ENCODE data around the gene STARD3NL. TPM values are rescaled to one million over a fixed set of nuclear protein-coding genes. Genes with fewer than 3 reads are reported as not detected.

The STARD3NL gene
- total RNA-seq, 1 experiment from 2014 or later = 37.4 TPM

DNA sequence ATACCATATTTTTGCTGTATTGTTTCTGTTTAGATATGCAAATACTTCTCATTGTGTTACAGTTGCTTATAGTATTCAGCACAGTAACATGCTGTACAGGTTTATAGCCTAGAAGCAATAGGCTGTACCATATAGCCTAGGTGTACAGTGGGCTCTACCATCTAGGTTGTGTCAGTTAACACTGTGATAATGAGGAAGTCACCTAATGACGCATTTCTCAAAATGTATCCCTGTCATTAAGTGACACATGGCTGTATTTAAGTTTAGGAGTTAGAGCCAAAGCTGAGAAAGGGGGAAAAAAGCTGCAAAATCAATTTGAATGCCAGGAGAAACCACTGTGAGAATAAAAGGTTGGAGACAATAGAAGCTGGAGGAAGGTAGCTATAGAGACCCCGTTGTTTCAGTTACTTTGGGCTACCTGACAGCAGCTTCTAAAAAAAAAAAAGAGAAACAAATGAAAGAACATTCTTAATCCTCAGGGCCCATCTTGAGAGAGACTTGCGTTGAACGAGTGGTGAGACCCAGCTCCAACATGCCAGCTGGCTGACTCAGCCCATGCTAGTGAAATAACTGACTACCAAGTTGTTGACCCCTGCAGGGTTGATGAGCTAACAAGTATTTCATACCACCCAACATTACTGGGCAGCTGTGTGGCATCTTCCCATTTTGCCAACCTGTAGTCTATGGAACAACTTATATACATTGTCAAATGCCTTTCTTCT, 8.7 kb downstream of the STARD3NL start:
- CTCF ChIA-PET = no interaction called here
- Histone ChIP-seq H3K27ac (ENCODE audit: low read length) (no peak overlapping the region), H3K9me3 (ENCODE audit: low read length) (peaks cover 10% of the 10 kb centered on the region), H3K79me2 (ENCODE audit: low read length) (peaks cover 66% of the 10 kb centered on the region), H3K9me2 (replicated peaks; ENCODE audit: low read length) (no peaks in the 10 kb centered on the region), H3K4me2 (ENCODE audit: low read length) (no peak overlapping the region), H3K36me3 (ENCODE audit: low read depth, low read length) (peaks cover 15% of the 10 kb centered on the region), H3K4me1 (ENCODE audit: insufficient read depth, low read length) (peaks cover 12% of the 10 kb centered on the region), H3F3A (ENCODE audit: low read length, unreplicated experiment) (no peaks in the 10 kb centered on the region), H3K4me3 (ENCODE audit: low read length) (no peak overlapping the region), H4K20me1 (ENCODE audit: low read length) (no peaks in the 10 kb centered on the region), H2AFZ (ENCODE audit: low read length) (no peak overlapping the region), H3K27me3 (ENCODE audit: low read length) (no peaks in the 10 kb centered on the region), H3K9ac (ENCODE audit: low read length) (no peak overlapping the region)
- no TSS peak for BruUV-seq (replicated peaks)
- intact Hi-C loops (cut with micrococcal nuclease) = no loop called here
- POLR2A ChIA-PET (ENCODE audit: unreplicated experiment) = no interaction called here
- DNase-seq = no peak
- no peak for ATAC-seq
- TF ChIP-seq EZH2phosphoT487 (IDR thresholded peaks at IDR 0.05; ENCODE audit: borderline replicate concordance, low read length) (no peak), EZH2 (IDR thresholded peaks at IDR 0.05; ENCODE audit: low read length, unreplicated experiment) (no peak)
- TF ChIP-seq, protein P1, sequence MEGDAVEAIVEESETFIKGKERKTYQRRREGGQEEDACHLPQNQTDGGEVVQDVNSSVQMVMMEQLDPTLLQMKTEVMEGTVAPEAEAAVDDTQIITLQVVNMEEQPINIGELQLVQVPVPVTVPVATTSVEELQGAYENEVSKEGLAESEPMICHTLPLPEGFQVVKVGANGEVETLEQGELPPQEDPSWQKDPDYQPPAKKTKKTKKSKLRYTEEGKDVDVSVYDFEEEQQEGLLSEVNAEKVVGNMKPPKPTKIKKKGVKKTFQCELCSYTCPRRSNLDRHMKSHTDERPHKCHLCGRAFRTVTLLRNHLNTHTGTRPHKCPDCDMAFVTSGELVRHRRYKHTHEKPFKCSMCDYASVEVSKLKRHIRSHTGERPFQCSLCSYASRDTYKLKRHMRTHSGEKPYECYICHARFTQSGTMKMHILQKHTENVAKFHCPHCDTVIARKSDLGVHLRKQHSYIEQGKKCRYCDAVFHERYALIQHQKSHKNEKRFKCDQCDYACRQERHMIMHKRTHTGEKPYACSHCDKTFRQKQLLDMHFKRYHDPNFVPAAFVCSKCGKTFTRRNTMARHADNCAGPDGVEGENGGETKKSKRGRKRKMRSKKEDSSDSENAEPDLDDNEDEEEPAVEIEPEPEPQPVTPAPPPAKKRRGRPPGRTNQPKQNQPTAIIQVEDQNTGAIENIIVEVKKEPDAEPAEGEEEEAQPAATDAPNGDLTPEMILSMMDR (conservative IDR thresholded peaks at IDR 0.05; ENCODE audit: low read depth, low read length) = no peak

DNA sequence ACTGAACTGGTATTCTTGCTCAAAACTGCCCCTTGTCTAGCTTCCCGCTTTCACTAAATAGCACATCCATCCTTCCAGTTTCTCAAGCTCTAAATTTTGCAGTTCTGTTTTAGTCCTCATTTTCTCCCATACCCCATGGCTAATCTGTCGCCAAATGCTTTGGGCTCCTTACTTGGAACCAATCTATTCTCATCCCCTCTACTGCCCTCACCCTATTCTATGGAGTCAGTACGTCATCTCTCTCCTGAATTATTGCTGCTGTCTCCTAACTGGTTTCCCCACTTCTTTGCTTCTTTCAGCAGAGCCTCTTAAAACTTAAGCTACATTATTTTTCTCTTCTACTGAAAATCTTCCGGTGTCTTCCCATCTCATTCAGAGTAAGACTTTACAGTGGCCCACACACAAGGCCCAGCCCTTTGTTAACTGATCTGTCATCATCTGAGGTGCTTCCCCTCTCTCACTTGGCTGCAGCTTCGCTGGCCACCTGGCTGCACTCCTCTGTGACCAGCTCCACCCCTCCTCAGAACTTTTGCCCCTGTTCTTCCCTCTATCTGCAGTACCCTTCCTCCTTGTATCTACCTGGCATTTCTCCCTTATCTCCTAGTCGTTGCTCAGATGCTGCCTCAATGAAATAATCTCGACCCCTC, 9.9 kb downstream of the STARD3NL start:
- TF ChIP-seq, protein P1 (conservative IDR thresholded peaks at IDR 0.05; ENCODE audit: low read depth, low read length) = no peak
- TF ChIP-seq EZH2 (IDR thresholded peaks at IDR 0.05; ENCODE audit: low read length, unreplicated experiment) (no peak), EZH2phosphoT487 (IDR thresholded peaks at IDR 0.05; ENCODE audit: borderline replicate concordance, low read length) (no peak)
- no peak overlapping the region for H2AFZ ChIP-seq (ENCODE audit: low read length)
- H4K20me1 ChIP-seq (ENCODE audit: low read length) = no peaks in the 10 kb centered on the region
- H3K36me3 ChIP-seq (ENCODE audit: low read depth, low read length) = peaks cover 24% of the 10 kb centered on the region
- CTCF ChIA-PET = no interaction called here
- no peak overlapping the region for H3K9ac ChIP-seq (ENCODE audit: low read length)
- H3K4me2 ChIP-seq (ENCODE audit: low read length) = no peak overlapping the region
- no TSS peak for BruUV-seq (replicated peaks)
- H3K27ac ChIP-seq (ENCODE audit: low read length) = no peak overlapping the region
- no peaks in the 10 kb centered on the region for H3K9me2 ChIP-seq (replicated peaks; ENCODE audit: low read length)
- no peaks in the 10 kb centered on the region for H3F3A ChIP-seq (ENCODE audit: low read length, unreplicated experiment)
- peaks cover 65% of the 10 kb centered on the region for H3K79me2 ChIP-seq (ENCODE audit: low read length)
- peaks cover 16% of the 10 kb centered on the region for H3K9me3 ChIP-seq (ENCODE audit: low read length)
- POLR2A ChIA-PET (ENCODE audit: unreplicated experiment) = no interaction called here
- intact Hi-C loops (cut with micrococcal nuclease) = no loop called here
- DNase-seq (no peak), ATAC-seq (no peak)
- H3K4me3 ChIP-seq (ENCODE audit: low read length) = no peak overlapping the region
- H3K27me3 ChIP-seq (ENCODE audit: low read length) = no peaks in the 10 kb centered on the region
- peaks cover 12% of the 10 kb centered on the region for H3K4me1 ChIP-seq (ENCODE audit: insufficient read depth, low read length)
